ENCODE results near the gene CRTAC1. TPM values are rescaled to one million over a fixed set of nuclear protein-coding genes. Genes with fewer than 3 reads are reported as not detected.

CRTAC1 gene
- total RNA-seq, 4 donors from 2014 or later = 4.0 to 8.7 (median 5.0) TPM

DNA sequence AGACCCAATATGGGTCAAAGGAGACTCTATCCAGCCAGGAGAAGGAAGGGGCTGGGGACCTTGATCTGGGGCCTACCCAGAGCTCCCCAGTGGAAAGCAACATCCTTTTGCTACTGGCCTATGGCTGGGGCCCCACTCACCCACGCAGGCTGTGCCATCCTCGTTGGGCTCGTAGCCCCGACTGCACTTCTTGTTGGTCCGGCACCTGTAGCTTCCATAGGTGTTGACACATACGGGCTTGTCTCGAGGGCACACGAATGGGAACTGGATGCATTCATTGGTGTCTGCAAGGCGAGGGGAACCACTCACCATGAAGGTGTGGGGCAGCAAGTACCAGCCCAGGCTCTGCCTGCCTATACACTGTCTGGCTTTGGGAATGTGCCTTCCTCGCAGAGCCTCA is 150.3 kb downstream of the CRTAC1 start:
- WGBS = 94% methylated on average over 2 of the region's 10 CpGs
- no peak for DNase-seq (ENCODE audit: extremely low spot score)
- H3K4me1 ChIP-seq = peaks cover 0 to 5% (median 0%) of the 10 kb centered on the region in 4 donors
- H3K36me3 ChIP-seq = no peaks in the 10 kb centered on the region
- no peak overlapping the region for H3K4me3 ChIP-seq
- intact Hi-C loops (cut with DNase I) = no loop called here
- peaks cover 0 to 21% (median 0%) of the 10 kb centered on the region in 4 donors for H3K27me3 ChIP-seq
- TF ChIP-seq POLR2AphosphoS5 (IDR thresholded peaks at IDR 0.05) = no peak
- TF ChIP-seq POLR2A (IDR thresholded peaks at IDR 0.05; ENCODE audit: low read depth) = no peak
- no peak for TF ChIP-seq EP300 (IDR thresholded peaks at IDR 0.05)
- TF ChIP-seq, protein P1, sequence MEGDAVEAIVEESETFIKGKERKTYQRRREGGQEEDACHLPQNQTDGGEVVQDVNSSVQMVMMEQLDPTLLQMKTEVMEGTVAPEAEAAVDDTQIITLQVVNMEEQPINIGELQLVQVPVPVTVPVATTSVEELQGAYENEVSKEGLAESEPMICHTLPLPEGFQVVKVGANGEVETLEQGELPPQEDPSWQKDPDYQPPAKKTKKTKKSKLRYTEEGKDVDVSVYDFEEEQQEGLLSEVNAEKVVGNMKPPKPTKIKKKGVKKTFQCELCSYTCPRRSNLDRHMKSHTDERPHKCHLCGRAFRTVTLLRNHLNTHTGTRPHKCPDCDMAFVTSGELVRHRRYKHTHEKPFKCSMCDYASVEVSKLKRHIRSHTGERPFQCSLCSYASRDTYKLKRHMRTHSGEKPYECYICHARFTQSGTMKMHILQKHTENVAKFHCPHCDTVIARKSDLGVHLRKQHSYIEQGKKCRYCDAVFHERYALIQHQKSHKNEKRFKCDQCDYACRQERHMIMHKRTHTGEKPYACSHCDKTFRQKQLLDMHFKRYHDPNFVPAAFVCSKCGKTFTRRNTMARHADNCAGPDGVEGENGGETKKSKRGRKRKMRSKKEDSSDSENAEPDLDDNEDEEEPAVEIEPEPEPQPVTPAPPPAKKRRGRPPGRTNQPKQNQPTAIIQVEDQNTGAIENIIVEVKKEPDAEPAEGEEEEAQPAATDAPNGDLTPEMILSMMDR (IDR thresholded peaks at IDR 0.05) = no peak
- no peak overlapping the region for H3K27ac ChIP-seq (replicated peaks in 1 of 4)
- no peaks in the 10 kb centered on the region for H3K9me3 ChIP-seq

- TF ChIP-seq, protein P1 (IDR thresholded peaks at IDR 0.05) = no peak
- TF ChIP-seq POLR2A (IDR thresholded peaks at IDR 0.05; ENCODE audit: low read depth) (no peak), EP300 (IDR thresholded peaks at IDR 0.05) (no peak), POLR2AphosphoS5 (IDR thresholded peaks at IDR 0.05) (no peak)
- Histone ChIP-seq H3K4me3 (no peak overlapping the region), H3K27me3 (peaks cover 0 to 27% (median 0%) of the 10 kb centered on the region in 4 donors), H3K36me3 (no peaks in the 10 kb centered on the region), H3K9me3 (no peaks in the 10 kb centered on the region), H3K27ac (replicated peaks in 1 of 4) (no peak overlapping the region), H3K4me1 (peaks cover 0 to 5% (median 0%) of the 10 kb centered on the region in 4 donors)
- intact Hi-C loops (cut with DNase I) = no loop called here
- WGBS = 82% methylated on average over 5 of the region's 5 CpGs
- DNase-seq (ENCODE audit: extremely low spot score) = no peak
These were observed 151.2 kb downstream of the CRTAC1 start for GRCh38 chr10:97879241-97879640.

GRCh38 chr10:97876402-97876801 is 154.0 kb downstream of the CRTAC1 start:
- Histone ChIP-seq H3K4me3 (no peak overlapping the region), H3K4me1 (no peaks in the 10 kb centered on the region), H3K9me3 (no peaks in the 10 kb centered on the region), H3K36me3 (no peaks in the 10 kb centered on the region), H3K27ac (replicated peaks in 1 of 4) (no peak overlapping the region), H3K27me3 (peaks cover 0 to 23% (median 0%) of the 10 kb centered on the region in 4 donors)
- intact Hi-C loops (cut with DNase I) = no loop called here
- no peak for DNase-seq (ENCODE audit: extremely low spot score)
- 61% methylated on average over 4 of the region's 4 CpGs for WGBS
- TF ChIP-seq POLR2A (IDR thresholded peaks at IDR 0.05; ENCODE audit: low read depth) = no peak
- TF ChIP-seq, protein P1 (IDR thresholded peaks at IDR 0.05) = no peak
- TF ChIP-seq EP300 (IDR thresholded peaks at IDR 0.05) = no peak

GRCh38 chr10:97875391-97875790 is 155.0 kb downstream of the CRTAC1 start:
- 72% methylated on average over 2 of the region's 7 CpGs for WGBS

More at GRCh38 chr10:97875391-97875790, 155.0 kb downstream of the CRTAC1 start:
- DNase-seq (ENCODE audit: extremely low spot score) = no peak
- TF ChIP-seq POLR2A (IDR thresholded peaks at IDR 0.05; ENCODE audit: low read depth) (no peak), EP300 (IDR thresholded peaks at IDR 0.05) (no peak), POLR2AphosphoS5 (IDR thresholded peaks at IDR 0.05) (peak in 1 of 2 donors; percentile 12)
- TF ChIP-seq, protein P1 (IDR thresholded peaks at IDR 0.05) = no peak
- no peak overlapping the region for H3K27ac ChIP-seq (replicated peaks in 1 of 4)
- intact Hi-C loops (cut with DNase I) = no loop called here
- H3K4me3 ChIP-seq = no peak overlapping the region
- H3K27me3 ChIP-seq = peaks cover 0 to 22% (median 0%) of the 10 kb centered on the region in 4 donors
- no peaks in the 10 kb centered on the region for H3K9me3 ChIP-seq
- no peaks in the 10 kb centered on the region for H3K4me1 ChIP-seq
- H3K36me3 ChIP-seq = no peaks in the 10 kb centered on the region
